Pancreas (tissue), 10 donors: ENCODE measurements around the gene CRPPA. TPM values are rescaled to one million over a fixed set of nuclear protein-coding genes. Genes with fewer than 3 reads are reported as not detected.

Experiments
- ATAC-seq, 4 donors: fragments of 200-7000 bp; cut with Tn5 transposase; one replicate each; pipeline versions ENCODE4 v1.8.0 to v1.9.1; 2020; ENCODE audit warnings: mild to moderate bottlenecking in 4 of 4, moderate library complexity in 4 of 4
- DNase-seq, 6 donors: peaks; one replicate each; pipeline ENCODE4 v3.0.0-alpha.2; 2020
- FAIRE-seq: peaks from 2 replicates; lab custom pipeline; 2012; peaks lifted over from hg19 to GRCh38; lab: Jason Lieb, UNC
- H3K27ac ChIP-seq, 4 donors: fragments of 200-600 bp; sonication (generic); 1 replicate in 3 of 4; 2 replicates in 1 of 4; pipeline versions ENCODE4 v1.5.0 to v1.8.0; 2020
- H3K27me3 ChIP-seq, 4 donors: fragments of 200-600 bp; one replicate each; pipeline ENCODE4 v1.8.0; 2021
- H3K36me3 ChIP-seq, 3 donors: fragments of 200-600 bp; sonication (generic) in 1 of 3; one replicate each; pipeline versions ENCODE4 v1.5.0 to v1.8.0; 2020 to 2021
- H3K4me1 ChIP-seq, 3 donors: fragments of 200-600 bp; one replicate each; pipeline ENCODE4 v1.8.0; 2021
- H3K4me3 ChIP-seq, 4 donors: fragments of 200-600 bp; sonication (generic) in 2 of 4; one replicate each; pipeline versions ENCODE4 v1.5.0 to v1.8.0; 2020 to 2021
- H3K9me3 ChIP-seq, 4 donors: fragments of 200-600 bp; one replicate each; pipeline ENCODE4 v1.8.0; 2021
- CTCF ChIP-seq, 4 donors: fragments of 200-600 bp; sonication (generic) in 3 of 4; IDR thresholded peaks; one replicate each; pipeline versions ENCODE4 v1.5.0 to v1.8.0; 2021; ENCODE audit warnings: antibody characterized with exemption in 4 of 4
- WGBS, 2 donors: extraction: QIAGEN DNeasy Blood & Tissue Kit; methylation state at CpG; one replicate each; pipeline ENCODE4 v1.1.7; 2013; 5-methylcytosine and 5-hydroxymethylcytosine counted together
- intact Hi-C, 3 donors: fragments of 100-400 bp; cut with DNase I; formaldehyde crosslinking; loops; one replicate each; pipeline versions ENCODE4 v1.11.1 to v1.14.2; 2022
- polyA plus RNA-seq, 2 donors: library from polyadenylated mRNA; stranded (reverse); fragments of 200-250 nt; gene quantifications; one replicate each; pipeline ENCODE4 v1.2.3, GENCODE V29; 2013
- total RNA-seq, 6 donors: library from RNA; stranded (reverse); fragmentation: NEBNext Ultra II Directional in 4 of 6; extraction: Animal tissue kit (Norgen Biotek cat#: 25700) in 4 of 6; gene quantifications; one replicate each; pipeline versions ENCODE4 v1.2.1 to v1.2.4, GENCODE V29; 2021 to 2023
- donor health status: healthy with polysubstance abuse.
- donor health status: DM: no; HTN: no; CAD: no; lungs with moderate emphysema.
- donor health status: DM: no; HTN: no; CAD: no.
- donor health status: control.
- donor health status: control.
- donor health status: Bipolar disorder and iron deficiency.
- donor health status: DM: yes; HTN: yes; CAD: no.
- donor health status: DM: no; HTN: no; CAD: no.
- donor health status: DM: no; HTN: no; CAD: no.
- donor health status: DM: yes; HTN: yes; CAD: no.

Gene CRPPA
- total and polyA plus RNA-seq, 8 donors: 0.53 to 2.2 (median 1.5) TPM

DNA sequence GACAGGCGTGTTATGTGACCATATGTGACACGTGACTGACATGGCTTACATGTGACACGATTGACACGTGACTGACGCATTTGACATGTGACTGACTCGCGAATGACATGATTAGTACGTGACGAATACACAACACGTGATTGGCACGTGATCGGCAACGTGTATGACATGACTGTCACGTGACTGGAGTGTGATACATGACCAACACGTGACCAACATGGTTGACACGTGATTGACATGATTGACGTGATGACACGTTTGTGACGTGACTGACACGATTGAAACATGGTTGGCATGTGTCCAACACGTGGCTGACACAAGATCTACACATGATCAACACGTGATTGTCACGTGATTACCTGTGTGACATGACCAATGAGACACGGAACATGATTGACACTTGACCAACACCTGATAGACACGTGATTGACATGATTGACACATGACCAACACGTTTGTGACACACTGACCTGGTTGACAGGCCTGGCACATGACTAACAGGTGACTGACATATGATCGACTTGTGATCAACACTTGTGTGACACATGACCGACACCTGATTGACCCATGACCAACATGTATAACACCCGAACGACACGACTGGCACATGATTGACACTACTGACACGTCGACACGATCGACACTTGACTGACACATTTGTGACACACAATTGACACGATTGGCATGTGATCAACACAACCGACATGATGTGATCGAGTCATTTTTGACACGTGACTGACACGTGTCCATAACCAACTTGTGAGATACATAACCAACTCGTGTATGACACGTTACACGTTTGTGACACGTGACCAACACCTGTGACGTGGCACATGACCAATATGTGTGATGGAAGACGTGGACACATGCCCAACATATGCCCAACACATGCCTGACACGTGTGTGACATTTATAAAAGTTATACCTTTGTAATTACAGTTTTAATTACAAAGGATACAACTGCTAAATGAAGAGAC, 21.1 kb downstream of the CRPPA start:
- WGBS, 2 donors: 91 to 94% methylated on average over 47 of the region's 47 CpGs
- TF ChIP-seq CTCF (IDR thresholded peaks at IDR 0.05): no peak
- H3K9me3 ChIP-seq: no peaks in the 10 kb centered on the region
- DNase-seq (no peak), ATAC-seq (no peak), FAIRE-seq (no peak)
- no peak overlapping the region for H3K4me3 ChIP-seq
- no peaks in the 10 kb centered on the region for H3K4me1 ChIP-seq
- intact Hi-C loops: no loop called here
- no peaks in the 10 kb centered on the region for H3K27me3 ChIP-seq
- H3K27ac ChIP-seq: no peak overlapping the region
- H3K36me3 ChIP-seq: no peaks in the 10 kb centered on the region

- no peak for TF ChIP-seq CTCF (IDR thresholded peaks at IDR 0.05)
- no peaks in the 10 kb centered on the region for H3K9me3 ChIP-seq
- FAIRE-seq (no peak), ATAC-seq (peak in 1 of 4 donors; percentile 18), DNase-seq (peak in 3 of 6 donors; percentile 11 to 42 (median 28))
- no peak overlapping the region for H3K27ac ChIP-seq
- no peaks in the 10 kb centered on the region for H3K27me3 ChIP-seq
- intact Hi-C loops: no loop called here
- 88 to 94% methylated on average over 32 of the region's 32 CpGs for WGBS, 2 donors
- H3K4me1 ChIP-seq: no peaks in the 10 kb centered on the region
- H3K36me3 ChIP-seq: no peaks in the 10 kb centered on the region
- H3K4me3 ChIP-seq: no peak overlapping the region
Observed at GRCh38 chr7:16399265-16399831, 22.0 kb downstream of the CRPPA start.

DNA sequence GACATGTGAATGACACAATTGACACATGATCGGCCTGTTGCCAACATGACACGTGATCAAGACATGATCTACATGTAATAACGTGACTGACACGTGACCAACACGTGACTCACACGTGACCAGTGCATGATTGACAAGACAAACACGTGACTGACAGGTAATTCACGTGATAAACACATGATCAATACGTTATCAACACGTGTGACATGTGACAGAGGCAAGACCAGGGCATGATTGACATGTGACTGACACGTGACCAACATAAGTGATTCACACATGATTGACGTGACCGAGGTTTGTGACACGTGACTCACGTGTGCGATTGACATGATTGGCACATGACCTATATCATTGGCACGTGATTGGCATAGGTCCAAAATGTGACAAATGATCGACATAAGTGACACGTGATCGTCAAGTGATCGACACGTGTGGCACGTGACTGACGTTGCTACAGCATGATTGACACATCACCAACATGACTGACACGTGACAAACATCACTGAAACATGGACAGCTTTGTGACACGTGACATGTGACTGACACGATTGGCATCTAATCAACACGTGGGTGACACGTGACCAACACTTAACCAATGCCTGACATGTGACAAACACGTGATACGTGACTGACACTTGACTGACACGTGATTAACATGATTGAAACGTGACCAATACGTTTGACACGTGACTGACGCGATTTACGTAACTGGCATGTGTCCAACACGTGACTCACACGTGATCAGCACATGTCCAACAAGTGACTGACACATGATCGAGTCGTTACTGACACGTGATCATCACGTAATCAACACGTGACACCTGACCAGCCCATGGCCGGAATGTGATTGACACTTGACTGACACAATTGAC, 23.0 kb downstream of the CRPPA start:
- H3K4me3 ChIP-seq: no peak overlapping the region
- TF ChIP-seq CTCF (IDR thresholded peaks at IDR 0.05): no peak

DNA sequence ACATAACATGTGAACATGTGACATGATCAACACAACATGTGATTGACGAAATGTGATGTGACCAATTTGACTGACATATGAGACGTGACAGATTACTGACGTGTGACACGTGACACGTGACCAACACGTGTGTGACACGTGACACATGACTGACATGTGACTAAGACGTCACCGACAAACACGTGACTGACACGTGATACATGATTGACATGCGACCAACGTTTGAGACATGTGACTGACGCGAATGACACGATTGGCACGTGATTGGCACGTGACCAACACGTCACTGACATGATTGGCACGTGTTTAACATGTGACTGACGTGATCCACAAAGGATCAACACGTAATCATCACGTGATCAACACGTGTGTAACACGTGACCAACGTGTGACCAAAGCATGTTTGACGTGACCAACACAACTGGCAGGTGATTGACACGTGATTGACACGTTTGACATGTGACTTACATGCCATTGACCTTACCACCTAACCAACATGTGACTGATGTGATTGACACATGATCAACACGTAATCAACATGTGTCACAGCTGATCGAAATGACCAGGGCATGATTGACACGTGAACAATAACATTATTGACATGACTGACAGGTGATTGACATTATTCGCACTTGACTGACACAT, 23.7 kb downstream of the CRPPA start:
- intact Hi-C loops: no loop called here
- Histone ChIP-seq H3K4me1 (no peaks in the 10 kb centered on the region), H3K27ac (no peak overlapping the region), H3K27me3 (no peaks in the 10 kb centered on the region), H3K36me3 (no peaks in the 10 kb centered on the region), H3K9me3 (no peaks in the 10 kb centered on the region), H3K4me3 (no peak overlapping the region)
- no peak for DNase-seq
- FAIRE-seq: no peak
- TF ChIP-seq CTCF (IDR thresholded peaks at IDR 0.05): no peak
- ATAC-seq: no peak
- WGBS, 2 donors: 87 to 92% methylated on average over 33 of the region's 33 CpGs

More for the DNA sequence above, 23.0 kb downstream of the CRPPA start:
- Histone ChIP-seq H3K4me1 (no peaks in the 10 kb centered on the region), H3K36me3 (no peaks in the 10 kb centered on the region), H3K9me3 (no peaks in the 10 kb centered on the region), H3K27me3 (no peaks in the 10 kb centered on the region), H3K27ac (no peak overlapping the region)
- FAIRE-seq (no peak), ATAC-seq (no peak), DNase-seq (peak in 1 of 6 donors; percentile 18)
- intact Hi-C loops: no loop called here
- 92 to 93% methylated on average over 46 of the region's 46 CpGs for WGBS, 2 donors
